ENCODE measurements around the gene RBMS1. TPM values are rescaled to one million over a fixed set of nuclear protein-coding genes. Genes with fewer than 3 reads are reported as not detected.
"Not testable (repeated sequence)": the region's sequence is repeated elsewhere in the genome, so short reads cannot be mapped to it uniquely, and the experiment has no call there.

RBMS1 gene
- total RNA-seq, 1 experiment from 2014 or later = 49.9 TPM

DNA sequence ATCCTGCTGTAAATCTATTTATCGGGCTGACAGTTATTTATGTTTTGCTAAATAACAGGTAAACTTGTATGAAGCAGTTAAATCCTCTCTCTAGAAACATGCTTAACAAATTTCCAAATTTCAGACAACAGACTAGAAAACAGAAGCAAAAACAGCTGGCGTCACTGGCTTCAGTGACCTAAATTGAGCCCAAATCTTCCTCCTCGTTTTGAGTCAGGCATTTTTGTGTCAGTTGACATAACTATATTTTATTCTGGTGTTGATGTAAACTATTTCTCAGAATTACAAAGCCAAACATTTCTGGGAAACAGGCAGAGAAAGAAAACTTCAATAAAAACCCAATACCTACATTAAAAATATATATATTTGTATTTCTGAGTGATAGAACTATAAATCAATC is 21.7 kb downstream of the RBMS1 start:
- no peak for DNase-seq (ENCODE audit: low read depth)

DNA sequence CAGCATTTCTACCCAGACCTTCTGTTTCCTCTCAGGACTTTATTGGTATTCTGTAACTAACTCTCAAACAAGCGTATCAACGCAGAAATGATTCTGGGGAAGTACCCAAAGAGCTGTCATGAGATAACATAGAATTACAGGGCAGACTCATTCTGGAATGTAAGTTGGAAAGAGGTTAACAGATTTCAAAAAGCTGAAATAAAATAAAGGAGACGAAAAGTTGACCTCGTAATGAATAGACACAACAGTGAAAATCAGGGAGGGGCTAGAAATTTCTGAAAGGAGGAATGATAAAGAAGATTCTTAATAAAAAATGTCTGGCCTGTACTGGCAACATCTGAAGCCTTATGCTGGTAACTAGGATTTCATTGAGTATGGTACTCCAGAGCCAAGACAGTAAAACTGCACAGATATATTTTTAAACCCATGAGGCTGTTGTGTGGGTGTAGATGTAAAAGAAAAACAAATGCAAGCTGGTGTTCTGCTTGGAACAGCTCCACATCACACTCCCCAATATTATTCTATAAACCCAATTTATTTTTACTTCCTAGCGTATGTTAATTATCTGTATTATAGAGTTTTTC is 23.9 kb downstream of the RBMS1 start:
- no peak for DNase-seq (ENCODE audit: low read depth)

GRCh38 chr2:160469164-160469563 is 24.4 kb downstream of the RBMS1 start:
- no peak for DNase-seq (ENCODE audit: low read depth)

GRCh38 chr2:160467086-160467485 is 26.5 kb downstream of the RBMS1 start:
- DNase-seq (ENCODE audit: low read depth) = no peak

DNA sequence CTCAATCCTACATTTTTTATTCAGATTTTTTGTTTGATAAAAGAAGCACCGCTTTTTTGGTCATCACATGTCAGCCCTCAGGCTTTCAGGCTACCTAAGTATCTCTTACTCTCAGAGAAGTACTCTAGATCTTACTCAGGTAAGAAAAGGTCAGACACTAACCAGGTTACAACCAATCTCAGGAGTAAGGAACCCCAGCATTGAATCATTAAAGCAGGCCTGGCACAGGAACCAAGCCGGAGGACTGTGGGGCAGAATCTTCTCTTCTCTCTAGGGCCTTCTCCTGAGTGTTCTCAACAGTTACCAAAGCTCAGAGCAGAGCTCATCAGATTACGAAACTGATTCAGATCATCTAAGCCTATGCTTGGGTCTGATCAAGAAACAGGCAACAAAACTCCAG is 28.2 kb downstream of the RBMS1 start:
- no peak for DNase-seq (ENCODE audit: low read depth)

GRCh38 chr2:160465002-160465401 is 28.6 kb downstream of the RBMS1 start:
- no peak for DNase-seq (ENCODE audit: low read depth)

- DNase-seq (ENCODE audit: low read depth) = no peak
Observed at GRCh38 chr2:160464017-160464416, 29.6 kb downstream of the RBMS1 start.

DNA sequence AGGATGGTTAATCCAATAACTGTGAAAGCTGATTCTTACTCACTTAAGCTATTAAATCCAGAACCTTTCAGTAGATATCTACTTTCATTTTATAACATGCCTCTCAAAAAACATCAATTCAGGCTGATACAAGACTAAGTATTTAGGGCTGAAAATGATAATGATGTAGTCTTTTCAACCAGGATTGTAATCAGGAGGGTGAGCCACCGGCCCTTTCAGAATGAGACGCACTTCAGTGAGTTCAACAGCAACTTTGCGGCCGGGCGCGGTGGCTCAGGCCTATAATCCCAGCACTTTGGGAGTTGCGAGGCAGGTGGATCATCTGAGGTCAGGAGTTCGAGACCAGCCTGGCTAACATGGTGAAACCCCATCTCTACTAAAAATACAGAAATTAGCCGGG is 30.4 kb downstream of the RBMS1 start:
- DNase-seq (ENCODE audit: low read depth) = no peak

DNA sequence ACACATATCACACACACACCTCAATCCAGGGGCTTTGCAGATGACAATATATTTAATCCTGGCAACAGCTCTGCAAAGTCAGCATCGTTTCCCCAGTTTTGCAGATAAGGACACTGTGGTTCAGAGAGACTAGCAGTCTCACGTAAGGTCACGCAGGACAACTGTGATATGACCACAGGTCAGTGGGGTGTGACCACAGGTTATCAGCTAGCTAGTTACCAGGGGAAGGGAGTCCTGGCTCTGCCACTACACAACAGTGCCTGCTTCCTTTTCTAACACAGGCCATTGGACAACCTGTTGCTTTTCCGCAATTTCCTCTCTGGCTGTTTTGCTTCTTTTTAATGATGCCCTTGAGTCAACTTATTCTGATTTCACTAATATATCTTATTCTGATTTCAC is 33.3 kb downstream of the RBMS1 start:
- DNase-seq (ENCODE audit: low read depth) = no peak

- no peak for DNase-seq (ENCODE audit: low read depth)
Observed at GRCh38 chr2:160459538-160460332, 33.9 kb downstream of the RBMS1 start.

GRCh38 chr2:160458718-160459453 is 34.7 kb downstream of the RBMS1 start:
- no peak for DNase-seq (ENCODE audit: low read depth)

- no peak for DNase-seq (ENCODE audit: low read depth)
Observed at GRCh38 chr2:160457588-160457987, 36.0 kb downstream of the RBMS1 start.

DNA sequence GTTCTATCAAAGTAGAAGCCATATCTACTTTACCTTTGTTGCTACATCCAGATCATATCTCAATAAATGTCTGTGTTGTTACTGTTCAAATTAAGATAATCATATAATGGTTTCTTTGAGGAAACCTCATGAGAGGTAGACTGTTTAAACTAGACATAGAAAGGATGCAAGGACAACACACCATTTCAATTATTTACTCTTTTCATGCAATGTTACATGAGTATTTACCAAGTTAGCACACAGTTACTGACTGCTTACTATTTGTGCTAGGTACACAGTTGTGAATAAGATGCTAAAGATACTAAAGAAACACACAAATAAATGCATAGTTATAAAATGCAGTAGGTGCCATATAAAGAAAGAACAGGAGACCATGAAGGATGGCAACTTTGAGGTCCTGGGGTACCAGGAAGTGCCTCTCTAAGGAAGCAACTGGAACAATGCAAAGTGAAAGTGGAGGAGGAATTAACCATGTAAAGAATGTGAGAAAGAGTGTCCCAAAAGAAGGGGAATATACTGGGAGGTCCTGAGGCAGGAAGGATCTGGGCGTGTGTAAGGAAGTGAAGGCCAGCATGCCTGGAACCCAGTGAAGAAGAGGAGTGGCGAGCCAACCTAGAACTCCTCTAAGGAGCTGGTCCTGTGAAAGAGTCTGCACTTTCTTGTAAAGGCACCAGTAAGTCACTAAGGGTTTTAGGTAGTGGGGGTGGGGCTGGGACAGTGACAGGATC is 39.4 kb downstream of the RBMS1 start:
- DNase-seq (ENCODE audit: low read depth) = no peak

DNA sequence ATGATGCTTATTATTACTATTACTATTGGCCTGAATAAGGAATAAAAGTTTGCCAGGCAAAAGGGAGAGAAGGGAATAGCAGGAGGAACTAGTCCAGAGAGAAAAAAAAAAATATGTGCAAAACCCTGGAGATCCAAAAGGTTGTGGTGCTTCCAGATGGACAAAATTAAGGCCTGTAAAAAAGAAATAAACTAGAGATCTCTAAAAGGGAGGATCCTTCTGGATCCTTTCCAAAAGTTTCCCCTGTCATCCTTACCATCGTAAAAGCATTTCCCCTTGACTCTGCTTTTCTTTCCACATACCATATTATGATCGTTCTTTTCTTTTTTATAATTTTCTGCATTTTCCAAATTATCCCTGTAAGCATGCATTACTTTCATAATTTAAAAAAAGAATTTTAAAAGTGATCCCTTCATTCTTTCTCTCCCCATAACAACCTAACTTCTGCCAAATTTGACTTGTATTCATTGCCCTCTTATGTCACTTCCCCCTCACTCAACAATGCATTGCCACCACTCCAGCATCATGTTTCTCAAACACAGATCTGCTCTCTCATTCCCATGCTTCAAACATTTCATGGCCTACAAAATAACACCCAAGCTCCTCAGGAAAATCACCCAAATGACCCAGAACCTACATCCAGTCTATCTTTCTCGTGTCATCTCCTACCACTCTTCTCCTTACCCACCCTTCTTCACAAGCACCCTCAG is 40.3 kb downstream of the RBMS1 start:
- DNase-seq (ENCODE audit: low read depth) = no peak

GRCh38 chr2:160450486-160450885 is 43.1 kb downstream of the RBMS1 start:
- DNase-seq (ENCODE audit: low read depth) = no peak

GRCh38 chr2:160448821-160449220 is 44.8 kb downstream of the RBMS1 start:
- DNase-seq (ENCODE audit: low read depth) = not testable (repeated sequence)

GRCh38 chr2:160445673-160446072 is 47.9 kb downstream of the RBMS1 start:
- DNase-seq (ENCODE audit: low read depth) = no peak

DNA sequence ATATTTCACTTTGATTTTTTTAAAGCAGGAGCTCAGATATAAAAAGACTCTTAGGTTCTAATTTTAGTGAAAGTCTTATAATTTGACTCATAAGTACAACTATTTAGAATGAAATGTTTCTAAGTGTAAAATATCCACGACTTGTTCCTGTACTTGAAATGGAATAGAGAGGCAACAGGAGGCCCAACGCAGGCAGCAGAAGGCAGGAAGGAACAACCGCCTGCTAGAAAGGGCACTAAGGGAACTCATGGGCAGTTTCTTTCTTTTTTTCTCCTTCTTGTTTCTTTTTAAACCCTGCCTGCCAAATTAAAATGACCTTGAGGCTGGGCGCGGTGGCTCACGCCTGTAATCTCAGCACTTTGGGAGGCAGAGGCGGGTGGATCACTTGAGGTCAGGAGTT is 51.0 kb downstream of the RBMS1 start:
- no peak for DNase-seq (ENCODE audit: low read depth)

DNA sequence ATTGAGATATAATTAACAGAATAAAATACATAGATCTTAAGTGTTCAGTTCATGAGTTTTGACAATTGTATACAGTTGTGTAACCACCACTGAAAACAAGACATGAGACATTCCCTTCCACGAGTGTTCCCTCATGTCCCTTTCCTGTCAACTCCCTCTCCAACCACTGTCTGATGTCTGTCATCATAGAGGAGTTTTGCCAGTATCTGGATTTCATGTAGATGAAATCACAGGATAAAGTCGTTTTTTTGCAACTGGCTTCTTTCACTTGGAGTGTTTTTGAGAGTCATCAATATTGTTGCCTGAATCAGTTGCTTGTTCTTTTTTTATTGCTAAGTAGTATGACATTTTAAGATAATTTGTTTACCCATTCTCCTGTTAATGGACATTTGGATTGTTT is 52.7 kb downstream of the RBMS1 start:
- no peak for DNase-seq (ENCODE audit: low read depth)

- DNase-seq (ENCODE audit: low read depth) = not testable (repeated sequence)
Observed at GRCh38 chr2:160439038-160439437, 54.6 kb downstream of the RBMS1 start.

- no peak for DNase-seq (ENCODE audit: low read depth)
Observed at GRCh38 chr2:160437273-160437672, 56.3 kb downstream of the RBMS1 start.
